GM21423 (cell line): ENCODE measurements around the gene AKR1C4.
"Not testable (repeated sequence)": the region's sequence is repeated elsewhere in the genome, so short reads cannot be mapped to it uniquely, and the experiment has no call there.

ENCODE experiments used
- ATAC-seq: cut with Tn5 transposase; IDR thresholded peaks from one replicate; pipeline ENCODE4 v1.9.1; 2021; ENCODE audit warnings: mild to moderate bottlenecking, moderate library complexity; ENCODE audit not compliant: unreplicated experiment

The AKR1C4 gene

DNA sequence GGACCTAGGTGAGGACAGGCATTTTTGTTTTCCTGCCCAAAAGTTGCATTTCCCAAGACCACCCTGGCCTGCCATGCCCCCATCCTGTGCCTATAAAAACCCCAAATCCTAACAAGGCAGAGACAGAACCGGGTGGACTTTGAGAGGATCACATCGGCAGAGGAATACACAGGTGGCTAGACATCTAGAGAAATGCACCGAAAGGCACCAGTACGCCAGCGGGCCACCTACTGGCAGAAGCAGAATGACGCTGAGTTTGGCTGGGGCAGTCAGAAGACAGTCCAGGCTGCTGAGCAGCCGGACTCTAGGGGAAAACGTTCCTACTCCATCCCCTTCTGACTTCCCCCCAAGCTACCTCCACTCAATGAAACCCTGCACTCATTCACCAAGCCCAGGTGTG is 2.8 kb downstream of the AKR1C4 start:
- ATAC-seq, result no peak

DNA sequence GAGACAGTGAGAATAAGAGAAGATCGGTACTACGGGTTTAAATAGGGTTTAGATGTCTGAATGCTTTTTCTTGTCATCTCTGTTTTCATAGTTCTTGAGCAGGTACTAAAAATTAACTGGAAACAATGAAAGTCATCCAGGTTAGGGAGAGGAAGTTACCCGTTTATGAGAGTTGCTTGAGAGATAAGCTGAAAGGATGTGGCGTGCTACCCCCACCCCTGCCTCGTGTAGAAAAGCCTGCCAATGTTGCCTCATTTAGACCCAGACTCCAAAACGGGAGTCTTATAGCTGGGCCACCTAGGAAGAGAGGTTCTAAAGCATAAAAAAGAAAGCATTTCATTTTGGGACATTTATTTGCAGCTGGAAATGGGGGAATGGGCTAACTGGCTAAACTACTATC is 10.2 kb downstream of the AKR1C4 start:
- no peak for ATAC-seq

DNA sequence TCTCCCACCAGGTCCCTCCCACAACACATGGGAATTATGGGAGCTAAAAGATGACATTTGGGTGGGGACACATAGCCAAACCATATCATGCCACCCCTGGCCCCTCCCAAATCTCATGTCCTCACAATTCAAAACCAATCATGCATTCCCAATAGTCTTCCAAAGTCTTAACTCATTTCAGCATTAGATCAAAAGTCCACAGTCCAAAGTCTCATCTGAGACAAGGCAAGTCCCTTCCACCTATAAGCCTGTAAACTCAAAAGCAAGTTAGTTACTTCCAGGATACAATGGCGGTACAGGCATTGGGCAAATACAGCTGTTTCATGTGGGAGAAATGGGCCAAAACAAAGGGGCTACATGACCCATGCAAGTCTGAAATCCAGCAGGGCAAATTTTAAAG is 13.1 kb downstream of the AKR1C4 start:
- not testable (repeated sequence) for ATAC-seq

DNA sequence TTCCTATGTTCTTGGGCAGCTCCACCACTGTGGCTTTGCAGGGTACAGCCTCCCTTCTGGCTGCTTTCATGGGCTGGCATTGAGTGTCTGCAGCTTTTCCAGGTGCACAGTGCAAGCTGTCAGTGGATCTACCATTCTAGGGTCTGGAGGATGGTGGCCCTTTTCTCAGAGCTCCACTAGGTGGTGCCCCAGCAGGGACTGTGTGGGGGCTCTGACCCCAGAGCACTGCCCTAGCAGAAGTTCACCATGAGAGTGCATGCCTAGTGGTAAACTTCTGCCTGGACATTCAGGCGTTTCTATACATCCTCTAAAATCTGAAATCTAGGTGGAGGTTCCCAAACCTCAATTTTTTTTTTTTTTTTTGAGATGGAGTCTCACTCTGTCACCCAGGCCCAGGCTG is 13.6 kb downstream of the AKR1C4 start:
- ATAC-seq, result not testable (repeated sequence)

DNA sequence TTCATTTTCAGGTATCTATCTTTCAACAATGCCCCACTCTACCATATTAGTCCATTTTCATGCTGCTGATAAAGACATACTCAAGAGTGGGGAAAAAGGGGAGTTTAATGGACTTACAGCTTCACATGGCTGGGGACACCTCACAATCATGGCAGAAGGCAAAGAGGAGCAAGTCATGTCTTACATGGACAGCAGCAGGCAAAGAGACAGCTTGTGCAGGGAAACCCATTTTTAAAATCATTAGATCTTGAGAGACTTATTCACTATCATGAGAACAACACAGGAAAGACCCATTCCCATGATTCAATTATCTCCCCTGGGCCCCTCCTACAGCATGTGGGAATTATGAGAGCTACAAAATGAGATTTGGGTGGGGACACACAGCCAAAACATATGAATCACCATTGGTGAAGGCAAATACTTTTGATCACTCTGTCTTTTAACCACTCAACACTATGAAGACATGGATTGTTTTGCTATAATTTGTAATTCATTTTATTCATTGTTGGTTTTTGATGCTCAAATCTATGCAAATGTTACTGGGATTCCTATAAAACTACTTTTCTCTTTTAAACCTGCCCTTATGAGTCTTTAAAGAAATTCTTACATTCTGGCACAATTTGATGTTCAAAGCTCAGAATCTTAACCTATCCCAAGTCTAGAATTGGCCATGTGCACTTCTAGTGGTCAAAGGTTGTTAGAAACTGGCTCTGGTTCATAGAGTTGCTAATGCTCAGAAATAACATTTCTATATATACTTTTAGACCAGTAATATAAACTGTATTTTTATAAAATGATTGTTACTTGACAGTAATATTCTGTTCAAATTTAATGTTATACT is 15.3 kb downstream of the AKR1C4 start:
- no peak for ATAC-seq

DNA sequence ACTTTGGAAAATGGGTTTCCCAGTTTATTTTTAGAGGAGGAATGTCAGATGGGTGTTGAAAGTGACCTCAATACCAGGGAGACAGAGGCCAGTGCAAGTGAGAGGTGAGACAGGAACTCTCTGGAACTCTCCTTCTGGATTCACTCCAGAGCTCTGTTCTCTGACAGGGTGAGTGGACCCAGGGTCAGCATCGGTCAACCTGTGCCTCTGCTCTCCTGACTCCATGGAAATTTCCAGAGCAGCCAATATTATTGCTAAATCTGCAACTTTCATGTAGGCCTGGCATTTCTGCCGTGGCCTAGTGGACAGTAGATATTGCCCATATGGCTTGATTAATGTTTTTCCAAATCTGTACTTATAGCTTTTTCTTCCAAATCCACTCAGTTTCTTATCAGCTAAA is 20.2 kb downstream of the AKR1C4 start:
- no peak for ATAC-seq

DNA sequence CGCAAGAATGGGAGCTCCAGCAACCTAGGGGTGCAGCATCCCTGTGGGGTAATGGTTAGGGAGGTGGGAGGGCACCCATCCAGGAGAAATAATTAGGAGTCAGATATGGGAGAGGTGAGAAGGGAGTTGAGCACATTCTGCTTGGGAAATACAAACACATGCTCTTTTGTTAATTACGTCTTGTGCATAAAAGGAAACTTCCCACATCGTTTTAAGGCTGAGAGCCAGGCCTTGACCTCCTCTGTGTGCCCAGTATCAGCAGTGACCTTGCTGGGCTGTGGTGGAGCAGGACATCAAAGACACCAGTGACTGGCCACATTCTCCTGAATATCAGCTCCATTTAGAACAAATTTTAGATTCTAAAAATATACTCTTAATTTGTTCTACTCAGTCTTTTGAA is 22.6 kb downstream of the AKR1C4 start:
- ATAC-seq, result no peak

DNA sequence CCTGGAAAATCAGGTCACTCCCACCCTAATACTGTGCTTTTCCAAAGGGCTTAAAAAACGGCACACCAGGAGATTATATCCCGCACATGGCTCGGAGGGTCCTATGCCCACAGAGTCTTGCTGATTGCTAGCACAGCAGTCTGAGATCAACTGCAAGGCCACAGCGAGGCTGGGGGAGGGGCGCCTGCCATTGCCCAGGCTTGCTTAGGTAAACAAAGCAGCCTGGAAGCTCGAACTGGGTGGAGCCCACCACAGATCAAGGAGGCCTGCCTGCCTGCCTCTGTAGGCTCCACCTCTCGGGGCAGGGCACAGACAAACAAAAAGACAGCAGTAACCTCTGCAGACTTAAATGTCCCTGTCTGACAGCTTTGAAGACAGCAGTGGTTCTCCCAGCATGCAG is 26.3 kb downstream of the AKR1C4 start:
- not testable (repeated sequence) for ATAC-seq

DNA sequence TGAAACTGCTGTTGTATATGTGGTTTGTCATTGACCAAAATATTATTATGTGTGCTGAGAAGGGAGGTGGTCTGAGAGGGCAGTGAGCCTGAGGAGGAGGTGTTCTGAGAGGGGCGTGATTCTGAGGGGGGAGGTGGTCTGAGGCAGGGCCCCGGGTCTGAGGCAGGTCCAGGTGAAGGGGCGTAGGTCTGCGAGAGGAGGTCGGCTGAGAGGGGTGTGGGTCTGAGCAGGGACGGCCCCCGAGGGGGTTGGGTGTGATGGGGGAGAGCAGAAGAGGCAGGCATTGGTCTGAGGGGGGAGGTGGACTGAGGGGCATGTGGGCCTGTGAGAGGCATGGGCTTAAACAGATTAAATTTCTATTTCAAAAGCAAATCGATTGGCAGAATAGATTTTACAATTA is 32.4 kb downstream of the AKR1C4 start:
- ATAC-seq, result no peak

DNA sequence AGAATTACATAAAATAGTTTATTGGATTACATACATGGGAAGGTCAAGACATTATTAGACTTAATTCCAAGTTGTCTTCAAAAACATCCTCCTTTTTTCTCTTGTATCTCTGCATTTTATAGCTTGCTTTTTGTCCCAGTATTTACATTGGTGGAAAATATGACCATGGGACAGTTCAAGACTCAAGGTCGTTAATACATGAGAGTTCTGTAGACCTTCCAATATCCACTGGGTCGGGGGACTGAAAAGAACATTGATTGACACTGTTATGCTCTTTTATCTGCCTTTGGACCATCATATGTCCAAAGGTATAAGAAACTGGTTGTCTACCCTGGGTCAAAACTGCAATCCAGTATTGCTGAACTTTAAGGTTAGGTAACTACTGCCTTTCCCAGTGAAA is 36.7 kb downstream of the AKR1C4 start:
- no peak for ATAC-seq

DNA sequence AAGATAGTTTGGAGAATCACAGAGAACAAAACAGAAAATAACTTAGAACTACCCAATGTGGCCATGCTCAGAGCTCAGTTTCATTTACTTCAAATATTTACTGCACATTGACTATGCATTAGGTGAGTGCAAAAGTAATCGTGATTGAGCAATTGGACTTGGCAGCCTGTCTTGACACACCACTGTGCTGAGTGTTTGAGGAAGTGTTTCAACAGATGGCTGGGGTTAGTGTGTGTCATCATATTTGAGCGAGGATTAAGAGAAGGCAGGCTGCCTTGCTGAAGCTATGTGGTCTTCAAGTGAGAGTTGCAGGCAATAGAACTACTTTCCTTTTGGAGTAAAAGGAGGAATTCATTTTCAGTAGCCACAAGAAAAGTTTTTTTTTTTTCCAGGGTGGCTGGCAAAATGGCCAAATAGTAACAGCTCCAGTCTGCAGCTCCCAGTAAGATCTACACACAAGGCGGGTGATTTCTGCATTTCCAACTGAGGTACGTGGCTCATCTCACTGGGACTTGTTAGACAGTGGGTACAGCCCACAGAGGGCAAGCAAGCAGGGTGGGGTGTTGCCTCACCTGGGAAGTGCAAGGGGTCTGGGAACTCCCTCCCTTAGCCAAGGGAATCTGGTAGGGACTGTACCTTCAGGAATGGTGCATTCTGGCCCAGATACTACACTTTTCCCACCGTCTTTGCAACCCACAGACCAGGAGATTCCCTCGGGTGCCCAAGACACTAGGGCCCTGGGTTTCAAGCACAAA is 37.6 kb downstream of the AKR1C4 start:
- no peak for ATAC-seq

DNA sequence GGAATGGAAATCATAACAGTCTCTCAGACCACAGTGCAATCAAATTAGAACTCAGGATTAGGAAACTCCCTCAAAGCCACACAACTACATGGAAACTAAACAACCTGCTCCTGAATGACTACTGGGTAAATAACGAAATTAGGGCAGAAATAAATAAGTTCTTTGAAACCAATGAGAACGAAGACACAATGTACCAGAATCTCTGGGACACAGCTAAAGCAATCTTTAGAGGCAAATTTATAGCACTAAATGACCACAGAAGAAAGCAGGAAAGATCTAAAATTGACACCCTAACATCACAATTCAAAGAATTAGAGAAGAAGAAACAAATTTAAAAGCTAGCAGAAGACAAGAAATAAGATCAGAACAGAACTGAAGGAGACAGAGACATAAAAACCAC is 40.9 kb downstream of the AKR1C4 start:
- ATAC-seq, result not testable (repeated sequence)

DNA sequence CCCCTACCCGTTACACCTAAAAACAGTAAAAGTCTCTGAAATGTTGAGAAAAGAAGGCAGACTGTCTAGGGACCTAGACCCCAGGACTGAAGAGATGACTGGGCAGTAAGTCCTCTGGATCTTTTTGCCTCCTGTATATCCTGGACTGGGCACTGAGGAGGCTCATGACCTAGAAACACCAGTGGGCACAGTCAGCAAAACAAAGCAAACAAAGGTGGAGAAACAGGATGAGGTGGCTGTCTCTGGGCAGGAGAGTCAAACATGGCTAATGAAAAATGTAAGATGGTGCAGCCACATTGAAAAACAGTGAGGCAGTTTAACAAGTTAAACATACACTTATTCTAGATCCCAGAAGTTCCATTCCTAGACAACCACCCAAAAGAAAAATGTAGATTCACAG is 45.9 kb downstream of the AKR1C4 start:
- no peak for ATAC-seq

DNA sequence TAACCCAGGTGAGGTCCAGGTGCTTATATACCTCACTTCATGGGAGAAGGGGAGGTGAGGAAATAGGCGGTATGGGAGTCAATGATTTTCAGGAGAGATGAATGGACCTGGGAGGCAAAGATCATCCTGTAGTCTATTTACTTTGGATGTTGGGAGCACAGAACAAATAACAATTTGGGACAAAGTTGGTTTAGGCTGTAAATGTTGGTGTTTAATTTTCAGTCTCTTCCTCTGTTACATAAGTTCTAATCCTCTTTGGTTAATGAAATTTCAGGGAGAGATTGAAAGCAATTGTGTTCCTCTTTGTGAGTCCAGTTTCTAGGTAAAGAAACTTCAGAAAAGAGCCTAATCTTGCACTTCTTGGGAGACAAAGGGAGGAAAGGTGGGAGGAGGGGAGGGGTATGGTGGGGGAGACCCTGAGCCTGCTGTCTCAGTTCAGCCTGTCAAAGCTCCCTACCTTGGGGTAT is 46.9 kb downstream of the AKR1C4 start:
- no peak for ATAC-seq

DNA sequence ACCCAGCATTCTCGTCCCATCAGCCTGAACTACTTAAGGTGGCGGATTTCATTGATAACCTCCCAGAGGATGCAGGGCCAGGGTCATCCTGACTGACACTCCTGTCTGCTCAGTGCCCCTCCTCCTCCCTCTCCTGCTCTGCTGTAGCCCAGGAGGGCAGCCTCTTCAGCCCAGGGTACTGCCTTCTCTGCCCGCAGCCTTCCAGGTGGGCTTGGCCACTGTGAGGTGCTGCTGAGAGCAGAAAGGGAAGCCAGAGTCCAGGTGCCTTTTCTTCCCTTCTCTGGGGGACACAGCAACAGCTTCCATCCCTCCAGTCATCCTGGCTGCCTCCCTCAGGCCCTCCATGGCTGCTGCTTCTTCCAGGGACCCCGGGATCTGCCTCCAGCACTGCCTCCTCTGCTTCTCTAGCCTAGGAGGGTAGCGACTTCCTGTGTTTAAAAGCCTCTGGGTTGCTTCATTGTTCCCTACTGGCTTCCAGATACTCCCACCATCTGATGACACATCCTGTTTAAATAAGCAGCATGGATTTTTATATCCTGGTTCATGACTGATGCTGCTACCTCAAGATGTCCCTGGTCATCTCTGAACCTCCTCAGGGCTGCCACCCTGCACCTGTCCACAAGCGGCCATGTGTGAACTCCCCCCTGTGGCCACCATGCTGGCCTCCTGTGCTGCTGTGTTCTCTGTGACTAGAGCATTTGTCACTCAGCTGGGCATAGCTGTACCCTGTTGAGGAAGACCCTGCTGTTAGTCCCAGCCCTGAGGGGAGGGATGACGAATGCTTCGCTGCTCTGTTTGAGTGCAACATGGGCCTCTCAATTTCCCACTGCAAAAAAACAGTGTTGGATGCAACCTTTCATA is 55.8 kb downstream of the AKR1C4 start:
- ATAC-seq, result no peak

DNA sequence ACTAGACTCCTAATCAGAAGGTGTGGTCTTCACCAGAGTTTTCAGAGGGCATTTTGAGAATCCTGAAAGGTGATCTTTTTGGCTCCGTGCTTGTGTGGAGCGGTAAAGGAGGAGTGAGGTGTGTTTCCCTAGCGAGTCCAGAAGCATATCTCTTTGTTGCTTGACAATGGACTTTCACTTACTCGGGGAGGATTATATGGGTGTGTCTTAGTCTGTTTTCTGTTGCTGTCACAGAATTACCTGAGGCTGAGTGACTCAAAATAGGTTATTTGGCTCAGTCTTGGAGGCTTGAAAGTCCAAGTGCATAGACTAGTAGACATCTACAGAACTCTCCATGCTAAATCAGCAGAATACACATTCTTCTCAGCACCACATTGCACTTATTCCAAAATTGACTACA is 57.9 kb downstream of the AKR1C4 start:
- ATAC-seq, result no peak

DNA sequence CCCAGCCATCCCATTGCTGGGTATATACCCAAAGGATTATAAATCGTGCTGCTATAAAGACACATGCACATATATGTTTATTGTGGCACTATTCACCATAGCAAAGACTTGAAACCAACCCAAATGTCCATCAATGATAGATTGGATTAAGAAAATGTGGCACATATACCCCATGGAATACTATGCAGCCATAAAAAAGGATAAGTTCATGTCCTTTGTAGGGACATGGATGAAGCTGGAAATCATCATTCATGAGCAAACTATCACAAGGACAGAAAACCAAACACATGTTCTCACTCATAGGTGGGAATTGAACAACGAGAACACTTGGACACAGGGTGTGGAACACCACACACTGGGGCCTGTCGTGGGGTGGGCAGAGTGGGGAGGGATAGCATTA is 61.1 kb downstream of the AKR1C4 start:
- not testable (repeated sequence) for ATAC-seq

DNA sequence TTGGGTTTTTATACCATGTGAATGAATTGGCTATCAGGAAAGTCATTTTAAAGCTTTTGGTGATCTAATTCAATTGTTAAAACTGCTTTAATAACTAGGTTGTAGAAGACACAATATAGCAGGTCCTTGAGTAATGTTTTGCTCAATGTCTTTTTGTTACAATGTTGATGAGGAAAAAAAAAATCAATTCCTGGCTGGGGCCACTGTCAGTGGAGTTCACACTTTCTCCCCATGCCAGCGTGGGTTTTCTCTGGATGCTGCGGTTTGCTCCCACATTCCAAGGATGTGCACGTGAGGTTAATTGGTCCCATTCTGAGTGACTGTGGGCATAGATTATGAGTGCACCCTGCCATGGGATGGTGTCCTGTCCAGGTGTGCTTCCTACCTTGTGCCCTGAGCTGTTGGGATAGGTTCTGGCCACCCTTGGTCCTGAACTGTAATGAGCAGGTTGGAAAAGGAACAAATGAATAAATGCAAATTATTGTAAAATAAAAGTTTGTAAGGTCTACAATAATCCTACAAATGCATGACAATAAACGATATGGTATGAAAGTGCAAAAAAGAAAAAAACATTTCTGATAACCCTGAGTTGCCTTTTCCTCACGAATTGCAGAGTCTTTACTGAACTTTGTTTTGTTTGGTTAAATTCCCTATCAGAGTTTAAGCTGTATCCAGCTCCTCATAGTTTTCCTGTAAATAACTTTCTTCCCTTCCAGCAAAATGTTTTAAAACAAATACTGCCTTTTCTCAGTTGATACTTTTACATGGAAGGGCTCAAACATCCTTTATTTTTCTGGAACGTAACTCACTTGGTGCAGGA is 62.7 kb downstream of the AKR1C4 start:
- no peak for ATAC-seq

DNA sequence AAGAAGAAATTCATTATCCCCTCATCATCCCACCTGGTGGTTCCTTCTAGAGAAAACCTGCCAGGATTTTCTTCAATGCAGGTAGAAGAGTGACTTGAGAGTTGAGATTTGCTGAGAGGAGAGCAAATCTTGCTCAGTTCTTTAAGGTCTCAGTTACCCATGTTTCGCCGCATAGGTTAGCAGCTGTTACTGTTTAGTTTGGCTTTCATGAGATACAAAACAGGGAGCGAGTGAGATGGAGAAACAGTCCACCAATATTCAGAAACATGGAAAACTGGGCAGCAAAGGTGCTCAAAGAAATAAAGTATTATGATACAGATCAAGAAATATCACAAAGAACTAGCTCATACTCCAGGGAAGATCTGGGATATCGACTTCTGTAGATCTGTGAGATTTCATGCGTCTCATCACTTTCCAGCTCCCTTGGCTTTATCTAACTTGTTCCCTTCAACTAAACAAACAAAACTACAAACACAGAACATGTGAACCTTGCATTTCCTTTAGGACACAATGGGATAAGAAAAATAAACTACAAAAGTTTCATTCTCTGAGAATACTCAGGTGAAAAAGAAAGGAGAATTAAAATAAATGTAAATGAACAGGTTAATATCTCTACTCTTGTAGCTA is 63.4 kb downstream of the AKR1C4 start:
- no peak for ATAC-seq

DNA sequence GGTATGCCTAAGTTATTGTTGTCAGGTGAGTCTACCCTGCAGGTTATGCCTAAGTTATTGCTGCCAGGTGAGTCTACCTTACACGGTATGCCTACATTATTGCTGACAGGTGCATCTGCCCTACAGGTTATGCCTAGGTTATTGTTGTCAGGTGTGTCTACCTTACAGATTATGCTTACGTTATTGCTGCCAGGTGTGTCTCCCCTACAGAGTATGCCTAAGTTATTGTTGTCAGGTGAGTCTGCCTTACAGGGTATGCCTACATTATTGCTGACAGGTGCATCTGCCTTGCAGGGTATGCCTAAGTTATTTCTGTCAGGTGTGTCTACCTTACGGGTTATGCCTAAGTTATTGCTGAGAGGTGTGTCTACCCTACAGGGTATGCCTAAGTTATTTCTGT is 64.2 kb downstream of the AKR1C4 start:
- ATAC-seq, result no peak
